ENCODE data around the gene COG5. TPM values are rescaled to one million over a fixed set of nuclear protein-coding genes. Genes with fewer than 3 reads are reported as not detected.

The COG5 gene
- total and polyA plus RNA-seq, 10 donors = 3.6 to 86.6 (median 48.7) TPM

GRCh38 chr7:107210400-107210799 lies 353.3 kb downstream of the COG5 start:
- no peak for DNase-seq
- Histone ChIP-seq H3K4me3 (no peak overlapping the region), H3K36me3 (peaks cover 0 to 60% (median 28%) of the 10 kb centered on the region in 6 donors), H3K27ac (no peak overlapping the region), H3K9me3 (peaks cover 3 to 22% (median 21%) of the 10 kb centered on the region in 8 donors), H3K4me1 (no peaks in the 10 kb centered on the region), H3K27me3 (replicated peaks in 1 of 7) (no peaks in the 10 kb centered on the region)
- 93 to 98% (median 97%) methylated on average over 4 of the region's 4 CpGs for WGBS, 5 donors
- TF ChIP-seq POLR2AphosphoS5 (IDR thresholded peaks at IDR 0.05) (peak in 1 of 3 donors; percentile 29), CTCF (IDR thresholded peaks at IDR 0.05 in 8 of 11, conservative IDR thresholded peaks at IDR 0.05 in 3 of 11) (no peak)
- intact Hi-C loops (cut with DNase I; ENCODE audit: low total_unique reads) = no loop called here

- Histone ChIP-seq H3K9me3 (peaks cover 3 to 14% (median 13%) of the 10 kb centered on the region in 8 donors), H3K27ac (no peak overlapping the region), H3K4me1 (no peaks in the 10 kb centered on the region), H3K36me3 (peaks cover 0 to 67% (median 36%) of the 10 kb centered on the region in 6 donors), H3K4me3 (no peak overlapping the region), H3K27me3 (replicated peaks in 1 of 7) (no peaks in the 10 kb centered on the region)
- intact Hi-C loops (cut with DNase I; ENCODE audit: low total_unique reads) = no loop called here
- no peak for TF ChIP-seq CTCF (IDR thresholded peaks at IDR 0.05 in 8 of 11, conservative IDR thresholded peaks at IDR 0.05 in 3 of 11)
- no peak for TF ChIP-seq POLR2A (IDR thresholded peaks at IDR 0.05)
- TF ChIP-seq POLR2AphosphoS5 (IDR thresholded peaks at IDR 0.05) = no peak
- WGBS, 5 donors = 86 to 100% (median 98%) methylated on average over 4 of the region's 4 CpGs
- no peak for DNase-seq
Measured at GRCh38 chr7:107209565-107209964, 354.2 kb downstream of the COG5 start.

GRCh38 chr7:107208563-107208962 lies 355.2 kb downstream of the COG5 start:
- DNase-seq = no peak
- TF ChIP-seq POLR2AphosphoS5 (IDR thresholded peaks at IDR 0.05) (peak in 1 of 3 donors; percentile 19), CTCF (IDR thresholded peaks at IDR 0.05 in 8 of 11, conservative IDR thresholded peaks at IDR 0.05 in 3 of 11) (no peak), POLR2A (IDR thresholded peaks at IDR 0.05) (no peak)
- 91 to 96% (median 96%) methylated on average over 5 of the region's 5 CpGs for WGBS, 5 donors
- peaks cover 0 to 77% (median 46%) of the 10 kb centered on the region in 6 donors for H3K36me3 ChIP-seq
- no peak overlapping the region for H3K4me3 ChIP-seq
- no peaks in the 10 kb centered on the region for H3K4me1 ChIP-seq
- peaks cover 0 to 5% (median 3%) of the 10 kb centered on the region in 8 donors for H3K9me3 ChIP-seq
- intact Hi-C loops (cut with DNase I; ENCODE audit: low total_unique reads) = no loop called here
- H3K27me3 ChIP-seq (replicated peaks in 1 of 7) = no peaks in the 10 kb centered on the region
- peak overlapping the region in 1 of 8 donors; percentile 9 for H3K27ac ChIP-seq

- TF ChIP-seq CTCF (IDR thresholded peaks at IDR 0.05 in 8 of 11, conservative IDR thresholded peaks at IDR 0.05 in 3 of 11) (no peak), POLR2AphosphoS5 (IDR thresholded peaks at IDR 0.05) (no peak), POLR2A (IDR thresholded peaks at IDR 0.05) (no peak)
- Histone ChIP-seq H3K4me1 (no peaks in the 10 kb centered on the region), H3K27ac (no peak overlapping the region), H3K9me3 (peaks cover 0 to under 1% (median 0%) of the 10 kb centered on the region in 8 donors), H3K27me3 (replicated peaks in 1 of 7) (no peaks in the 10 kb centered on the region), H3K4me3 (no peak overlapping the region), H3K36me3 (peaks cover 0 to 82% (median 49%) of the 10 kb centered on the region in 6 donors)
- DNase-seq = no peak
- intact Hi-C loops (cut with DNase I; ENCODE audit: low total_unique reads) = no loop called here
- 63 to 87% (median 78%) methylated on average over 3 of the region's 3 CpGs for WGBS, 5 donors
Measured at GRCh38 chr7:107208024-107208521, 355.6 kb downstream of the COG5 start.
